Smooth muscle cell (in vitro differentiated cells): ENCODE measurements around the gene SEL1L3. TPM values are rescaled to one million over a fixed set of nuclear protein-coding genes. Genes with fewer than 3 reads are reported as not detected.

Experiments
- DNase-seq: peaks from one replicate; lab custom pipeline; 2025; ENCODE audit not compliant: unreplicated experiment; lab: John Stamatoyannopoulos, UW
- H2AFZ ChIP-seq: fragments of 200-600 bp; sonication (generic); 2 replicates; pipeline ENCODE4 v1.6.0; 2016; ENCODE audit warnings: antibody characterized with exemption, low read depth, mild to moderate bottlenecking
- H3F3A ChIP-seq: fragments of 200-600 bp; sonication (generic); 2 replicates; pipeline ENCODE4 v1.6.0; 2017; ENCODE audit warnings: antibody characterized with exemption, low read depth
- H3K27ac ChIP-seq: fragments of 200-600 bp; sonication (generic); 2 replicates; pipeline ENCODE4 v1.5.1; 2016; ENCODE audit warnings: low read depth, mild to moderate bottlenecking
- H3K27me3 ChIP-seq: fragments of 200-600 bp; sonication (generic); 2 replicates; pipeline ENCODE4 v1.6.1; 2016; ENCODE audit warnings: low read depth, mild to moderate bottlenecking
- H3K36me3 ChIP-seq: fragments of 200-600 bp; sonication (generic); 2 replicates; pipeline ENCODE4 v1.5.1; 2016; ENCODE audit warnings: low read depth
- H3K4me1 ChIP-seq: fragments of 200-600 bp; sonication (generic); 2 replicates; pipeline ENCODE4 v1.5.1; 2016; ENCODE audit warnings: low read depth
- H3K4me2 ChIP-seq: fragments of 200-600 bp; sonication (generic); 2 replicates; pipeline ENCODE4 v1.6.0; 2016; ENCODE audit warnings: mild to moderate bottlenecking
- H3K4me3 ChIP-seq: fragments of 200-600 bp; sonication (generic); 2 replicates; pipeline ENCODE4 v1.5.1; 2016; ENCODE audit warnings: mild to moderate bottlenecking
- H3K79me2 ChIP-seq: fragments of 200-600 bp; sonication (generic); 2 replicates; pipeline ENCODE4 v1.6.0; 2016; ENCODE audit warnings: low read depth, mild to moderate bottlenecking
- H3K9ac ChIP-seq: fragments of 200-600 bp; sonication (generic); 2 replicates; pipeline ENCODE4 v1.6.0; 2016; ENCODE audit warnings: low read depth
- H3K9me3 ChIP-seq: fragments of 200-600 bp; sonication (generic); replicated peaks from 2 replicates; pipeline ENCODE4 v1.5.1; 2016; ENCODE audit warnings: low read depth
- H4K20me1 ChIP-seq: fragments of 200-600 bp; sonication (generic); 2 replicates; pipeline ENCODE4 v1.6.0; 2016; ENCODE audit warnings: low read depth
- CTCF ChIP-seq: fragments of 200-600 bp; sonication (generic); IDR thresholded peaks from 2 replicates; pipeline ENCODE4 v1.5.1; 2017; ENCODE audit warnings: borderline replicate concordance, mild to moderate bottlenecking, antibody characterized with exemption; ENCODE audit not compliant: insufficient read depth, poor library complexity, severe bottlenecking
- WGBS: methylation state at CpG from one replicate; pipeline ENCODE4 v1.1.7; 2016; ENCODE audit warnings: low lambda C conversion rate; 5-methylcytosine and 5-hydroxymethylcytosine counted together
- polyA plus RNA-seq: library from polyadenylated mRNA; unstranded; fragments of >200 nt; fragmentation: Nextera tagmentation; extraction: Ambion mirVana; gene quantifications from 2 replicates; pipeline ENCODE4 v1.2.1, GENCODE V29; 2016
- total RNA-seq: library from RNA; depleted of rRNA; stranded (reverse); fragments of >200 nt; gene quantifications from 2 replicates; pipeline ENCODE4 v1.2.3, GENCODE V29; 2014

Gene SEL1L3
- total and polyA plus RNA-seq, 2 experiments from 2014 or later, result 9.3 to 14.0 TPM

- H2AFZ ChIP-seq, result no peak overlapping the region
- no peaks in the 10 kb centered on the region for H3K79me2 ChIP-seq
- no peak overlapping the region for H3K4me2 ChIP-seq
- no peak overlapping the region for H3K27ac ChIP-seq
- H3K36me3 ChIP-seq, result no peaks in the 10 kb centered on the region
- H3K9ac ChIP-seq, result no peak overlapping the region
- H3K4me3 ChIP-seq, result no peak overlapping the region
- H3K4me1 ChIP-seq, result no peaks in the 10 kb centered on the region
- H4K20me1 ChIP-seq, result no peaks in the 10 kb centered on the region
- WGBS, result 90% methylated on average over 22 of the region's 22 CpGs
- H3F3A ChIP-seq, result no peaks in the 10 kb centered on the region
- no peaks in the 10 kb centered on the region for H3K27me3 ChIP-seq
- H3K9me3 ChIP-seq, result no peaks in the 10 kb centered on the region
- no peak for TF ChIP-seq CTCF
- no peak for DNase-seq
Measured at GRCh38 chr4:25843340-25844097, 19.3 kb downstream of the SEL1L3 start.

DNA sequence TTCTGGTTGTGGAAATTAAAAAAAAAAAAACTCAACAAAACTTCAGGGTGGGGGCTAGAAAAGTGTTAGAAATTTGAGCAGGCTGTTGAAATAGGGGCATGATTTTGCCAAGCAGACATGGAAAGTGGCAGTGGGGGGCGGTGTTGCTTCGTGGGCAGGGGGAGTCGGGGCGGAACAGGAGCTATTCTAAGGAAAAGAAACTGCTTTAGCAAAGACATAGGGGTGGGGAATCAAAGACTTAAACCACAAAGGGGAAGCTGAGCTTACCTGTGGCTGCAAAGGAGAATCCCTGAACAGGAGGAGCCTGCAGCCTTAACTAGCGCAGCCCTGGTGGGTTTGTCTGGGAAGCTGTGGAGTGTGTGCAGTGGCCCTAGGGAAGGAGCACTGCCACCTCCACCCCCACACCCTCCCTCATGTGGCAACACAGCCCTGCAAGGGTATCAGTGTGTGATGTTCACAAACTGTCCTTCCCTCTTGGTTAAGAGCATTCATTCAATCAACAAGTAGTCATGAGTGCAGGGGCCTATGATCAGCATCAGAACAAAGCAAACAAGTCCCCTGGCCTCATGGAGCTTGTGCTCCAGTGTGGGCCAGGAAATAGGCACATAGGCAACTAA, 20.5 kb downstream of the SEL1L3 start:
- Histone ChIP-seq H2AFZ (no peak overlapping the region), H3K4me1 (no peaks in the 10 kb centered on the region), H3K27me3 (no peaks in the 10 kb centered on the region), H4K20me1 (no peaks in the 10 kb centered on the region), H3K9ac (no peak overlapping the region), H3K9me3 (no peaks in the 10 kb centered on the region), H3K4me3 (no peak overlapping the region), H3K36me3 (no peaks in the 10 kb centered on the region), H3F3A (no peaks in the 10 kb centered on the region), H3K27ac (no peak overlapping the region), H3K4me2 (no peak overlapping the region), H3K79me2 (no peaks in the 10 kb centered on the region)
- 72% methylated on average over 5 of the region's 5 CpGs for WGBS
- no peak for DNase-seq
- TF ChIP-seq CTCF, result no peak

DNA sequence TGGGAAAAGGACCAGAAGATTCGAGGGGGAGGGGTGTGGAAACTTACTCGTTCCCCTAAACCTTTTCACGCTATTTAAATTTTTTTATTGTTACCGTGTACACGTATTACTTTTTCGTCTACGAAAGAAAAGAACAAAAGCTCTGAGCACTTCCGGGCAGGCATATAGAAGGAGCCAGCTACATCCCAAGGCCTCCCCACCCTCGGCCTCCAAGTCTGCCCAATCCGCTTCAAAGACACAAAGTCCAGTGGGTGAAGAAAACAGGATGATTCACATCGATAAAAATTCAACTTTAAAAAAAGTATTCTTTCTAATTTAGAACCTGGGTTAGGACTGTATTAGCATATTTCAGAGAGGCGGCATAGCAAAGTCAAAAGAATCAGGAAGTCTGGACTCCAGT, 23.1 kb downstream of the SEL1L3 start:
- Histone ChIP-seq H3K9ac (no peak overlapping the region), H3K79me2 (no peaks in the 10 kb centered on the region), H4K20me1 (no peaks in the 10 kb centered on the region), H3K4me1 (no peaks in the 10 kb centered on the region), H3F3A (no peaks in the 10 kb centered on the region), H3K4me2 (no peak overlapping the region), H3K4me3 (no peak overlapping the region), H3K36me3 (no peaks in the 10 kb centered on the region), H3K27me3 (no peaks in the 10 kb centered on the region), H3K27ac (no peak overlapping the region), H2AFZ (no peak overlapping the region), H3K9me3 (no peaks in the 10 kb centered on the region)
- 92% methylated on average over 12 of the region's 12 CpGs for WGBS
- no peak for TF ChIP-seq CTCF
- no peak for DNase-seq
